HepG2 (cell line): Measurements from ENCODE around the gene IGF2BP1. TPM values are rescaled to one million over a fixed set of nuclear protein-coding genes. Genes with fewer than 3 reads are reported as not detected.

Experiments
- CENPX ChIP-seq: sonication (generic); formaldehyde crosslinking; IDR thresholded peaks from 2 replicates; pipeline ENCODE4 v1.9.0; 2021; ENCODE audit warnings: mild to moderate bottlenecking, missing genetic modification reagents, moderate library complexity
- EP300 ChIP-seq, 3 experiments: sonication (generic) in 1 of 3; formaldehyde crosslinking in 1 of 3; IDR thresholded peaks; 2 replicates each; pipeline versions ENCODE4 v1.5.1 to v1.6.1; 2011 to 2020; ENCODE audit warnings: low read depth in 2 of 3, low read length in 2 of 3, borderline replicate concordance in 1 of 3, improper control_type of control experiment in 1 of 3, mild to moderate bottlenecking in 1 of 3, missing genetic modification reagents in 1 of 3, moderate library complexity in 1 of 3
- EZH2 ChIP-seq: conservative IDR thresholded peaks from 2 replicates; pipeline ENCODE4 v1.6.1; 2012; ENCODE audit warnings: mild to moderate bottlenecking, low read depth, low read length, moderate library complexity
- FOSL2 ChIP-seq: sonication (generic); formaldehyde crosslinking; IDR thresholded peaks from 2 replicates; pipeline ENCODE4 v1.4.0; 2020; ENCODE audit warnings: missing genetic modification reagents
- GTF3A ChIP-seq: sonication (generic); formaldehyde crosslinking; conservative IDR thresholded peaks from 2 replicates; pipeline ENCODE4 v1.4.0; 2020; ENCODE audit warnings: mild to moderate bottlenecking, missing genetic modification reagents
- HNF4A ChIP-seq: sonication (generic); formaldehyde crosslinking; IDR thresholded peaks from 2 replicates; pipeline ENCODE4 v1.4.0; 2020; ENCODE audit warnings: missing genetic modification reagents
- KDM1A ChIP-seq: IDR thresholded peaks from 2 replicates; pipeline ENCODE4 v1.6.1; 2016; ENCODE audit warnings: missing compliant biosample characterization
- MEIS1 ChIP-seq: sonication (generic); formaldehyde crosslinking; IDR thresholded peaks from 2 replicates; pipeline ENCODE4 v1.9.0; 2021; ENCODE audit warnings: mild to moderate bottlenecking, missing genetic modification reagents, moderate library complexity, borderline replicate concordance
- NFATC3 ChIP-seq: sonication (generic); formaldehyde crosslinking; IDR thresholded peaks from 2 replicates; pipeline ENCODE4 v1.5.1; 2020; ENCODE audit warnings: mild to moderate bottlenecking, missing genetic modification reagents
- NFYC ChIP-seq: IDR thresholded peaks from 2 replicates; pipeline ENCODE4 v1.6.1; 2016; ENCODE audit warnings: missing genetic modification reagents, missing compliant biosample characterization
- PLRG1 ChIP-seq: fragments of 450-650 bp; conservative IDR thresholded peaks from 2 replicates; pipeline ENCODE4 v1.6.1; 2016
- RFXANK ChIP-seq: IDR thresholded peaks from 2 replicates; pipeline ENCODE4 v1.6.1; 2016
- ZFP37 ChIP-seq: sonication (generic); formaldehyde crosslinking; IDR thresholded peaks from 2 replicates; pipeline ENCODE4 v1.4.0; 2020; ENCODE audit warnings: missing genetic modification reagents, borderline replicate concordance
- ZFX ChIP-seq: sonication (generic); formaldehyde crosslinking; IDR thresholded peaks from 2 replicates; pipeline ENCODE4 v1.4.0; 2020; ENCODE audit warnings: mild to moderate bottlenecking, low read depth, missing genetic modification reagents, moderate library complexity
- ZMYM4 ChIP-seq: sonication (generic); formaldehyde crosslinking; IDR thresholded peaks from 2 replicates; pipeline ENCODE4 v1.8.1; 2023; ENCODE audit warnings: mild to moderate bottlenecking, missing genetic modification reagents
- ZNF17 ChIP-seq: sonication (generic); formaldehyde crosslinking; IDR thresholded peaks from 2 replicates; pipeline ENCODE4 v1.5.0; 2020; ENCODE audit warnings: mild to moderate bottlenecking, missing genetic modification reagents
- ZNF33A ChIP-seq: sonication (generic); formaldehyde crosslinking; IDR thresholded peaks from 2 replicates; pipeline ENCODE4 v1.5.1; 2020; ENCODE audit warnings: missing genetic modification reagents, mild to moderate bottlenecking, moderate library complexity, borderline replicate concordance
- ZNF549 ChIP-seq: sonication (generic); formaldehyde crosslinking; IDR thresholded peaks from 2 replicates; pipeline ENCODE4 v1.5.0; 2020; ENCODE audit warnings: missing genetic modification reagents
- polyA plus RNA-seq, 8 experiments: library from polyadenylated mRNA; depleted of rRNA in 3 of 8; stranded (reverse) in 7 of 8; unstranded in 1 of 8; fragments of >200 nt; fragmentation: Illumina TruSeq in 4 of 8; extraction: Trizol in 4 of 8; gene quantifications; 2 replicates each; pipeline versions ENCODE4 v1.2.1 to v1.2.3, GENCODE V29; 2011 to 2016; ENCODE audit warnings: low read depth in 4 of 8, missing spikeins in 1 of 8, mixed read lengths in 1 of 8; ENCODE audit not compliant: insufficient read depth in 1 of 8
- total RNA-seq, 5 experiments: library from RNA; depleted of rRNA; stranded (reverse); fragments of >200 nt; fragmentation: Illumina TruSeq; extraction: Trizol; gene quantifications; 2 replicates each; pipeline ENCODE4 v1.2.3, GENCODE V29; 2016; ENCODE audit warnings: low read depth in 1 of 5
- TF ChIP-seq, protein P1 (sequence below): sonication (generic); formaldehyde crosslinking; IDR thresholded peaks from 2 replicates; pipeline ENCODE4 v1.5.1; 2020; ENCODE audit warnings: mild to moderate bottlenecking, missing genetic modification reagents, moderate library complexity
- TF ChIP-seq, protein P2 (sequence below): sonication (generic); formaldehyde crosslinking; IDR thresholded peaks from 2 replicates; pipeline ENCODE4 v1.9.0; 2021; ENCODE audit warnings: missing genetic modification reagents, borderline replicate concordance
- TF ChIP-seq, protein P3 (sequence below): IDR thresholded peaks from 2 replicates; pipeline ENCODE4 v1.6.1; 2016; ENCODE audit warnings: missing biosample characterization, missing genetic modification reagents, low read depth

Gene IGF2BP1
- total and polyA plus RNA-seq, 2 of the 13 experiments (the other 11 are each of a cell fraction or from before 2014, with no cell fraction given) = 29.7 to 75.1 TPM

DNA sequence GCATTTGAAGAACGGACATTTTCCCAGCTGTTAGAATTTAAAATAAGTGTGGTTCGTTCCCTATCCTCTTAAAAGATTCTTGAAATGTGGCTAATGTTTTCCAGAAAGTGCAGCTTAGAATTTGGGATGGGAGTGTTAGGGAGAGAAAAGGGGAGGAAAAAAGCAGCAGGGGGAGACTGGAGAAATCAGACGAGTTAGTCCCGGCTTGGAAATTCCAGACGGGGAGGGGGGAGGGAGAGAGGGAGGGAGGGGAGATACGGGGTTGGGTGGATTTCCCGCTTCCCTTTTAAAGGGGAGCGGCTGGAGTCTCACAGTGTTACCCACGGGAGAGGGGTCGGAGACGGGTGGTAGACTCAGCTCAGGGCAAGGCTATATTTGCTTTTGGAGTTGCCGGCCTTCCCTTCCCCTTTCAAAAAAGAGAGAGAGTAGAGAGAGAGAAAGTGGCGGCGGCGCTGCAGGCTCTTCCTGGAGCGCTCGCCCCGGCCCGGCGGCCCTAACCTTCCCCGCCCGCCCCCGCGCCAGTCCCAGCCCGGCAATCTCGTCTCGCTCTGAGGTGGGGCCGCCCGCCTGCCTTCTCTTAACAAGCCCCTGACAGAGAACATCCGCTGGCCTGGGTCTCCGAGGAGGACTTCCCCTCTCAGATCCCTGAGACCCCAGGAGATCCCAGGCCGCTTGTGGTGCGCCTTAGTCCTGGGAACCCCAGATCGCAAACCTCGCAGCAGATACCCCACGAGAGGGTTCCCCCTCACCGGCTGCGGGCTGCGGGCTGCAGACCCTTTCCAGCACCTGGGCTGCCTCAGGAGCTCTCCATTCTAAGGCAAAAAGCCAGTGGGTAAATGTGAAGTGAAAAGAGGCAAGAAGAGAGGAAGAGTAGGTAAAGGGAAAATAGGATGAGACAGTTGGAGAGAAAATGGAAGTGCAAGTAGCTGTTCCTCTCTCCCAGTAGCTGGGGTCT is 6.6 kb downstream of the IGF2BP1 start (continued):
- TF ChIP-seq, protein P1, sequence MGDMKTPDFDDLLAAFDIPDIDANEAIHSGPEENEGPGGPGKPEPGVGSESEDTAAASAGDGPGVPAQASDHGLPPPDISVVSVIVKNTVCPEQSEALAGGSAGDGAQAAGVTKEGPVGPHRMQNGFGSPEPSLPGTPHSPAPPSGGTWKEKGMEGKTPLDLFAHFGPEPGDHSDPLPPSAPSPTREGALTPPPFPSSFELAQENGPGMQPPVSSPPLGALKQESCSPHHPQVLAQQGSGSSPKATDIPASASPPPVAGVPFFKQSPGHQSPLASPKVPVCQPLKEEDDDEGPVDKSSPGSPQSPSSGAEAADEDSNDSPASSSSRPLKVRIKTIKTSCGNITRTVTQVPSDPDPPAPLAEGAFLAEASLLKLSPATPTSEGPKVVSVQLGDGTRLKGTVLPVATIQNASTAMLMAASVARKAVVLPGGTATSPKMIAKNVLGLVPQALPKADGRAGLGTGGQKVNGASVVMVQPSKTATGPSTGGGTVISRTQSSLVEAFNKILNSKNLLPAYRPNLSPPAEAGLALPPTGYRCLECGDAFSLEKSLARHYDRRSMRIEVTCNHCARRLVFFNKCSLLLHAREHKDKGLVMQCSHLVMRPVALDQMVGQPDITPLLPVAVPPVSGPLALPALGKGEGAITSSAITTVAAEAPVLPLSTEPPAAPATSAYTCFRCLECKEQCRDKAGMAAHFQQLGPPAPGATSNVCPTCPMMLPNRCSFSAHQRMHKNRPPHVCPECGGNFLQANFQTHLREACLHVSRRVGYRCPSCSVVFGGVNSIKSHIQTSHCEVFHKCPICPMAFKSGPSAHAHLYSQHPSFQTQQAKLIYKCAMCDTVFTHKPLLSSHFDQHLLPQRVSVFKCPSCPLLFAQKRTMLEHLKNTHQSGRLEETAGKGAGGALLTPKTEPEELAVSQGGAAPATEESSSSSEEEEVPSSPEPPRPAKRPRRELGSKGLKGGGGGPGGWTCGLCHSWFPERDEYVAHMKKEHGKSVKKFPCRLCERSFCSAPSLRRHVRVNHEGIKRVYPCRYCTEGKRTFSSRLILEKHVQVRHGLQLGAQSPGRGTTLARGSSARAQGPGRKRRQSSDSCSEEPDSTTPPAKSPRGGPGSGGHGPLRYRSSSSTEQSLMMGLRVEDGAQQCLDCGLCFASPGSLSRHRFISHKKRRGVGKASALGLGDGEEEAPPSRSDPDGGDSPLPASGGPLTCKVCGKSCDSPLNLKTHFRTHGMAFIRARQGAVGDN (CRISPR knock-in tag) = peak; percentile 57
- TF ChIP-seq EZH2 (no peak), RFXANK (no peak), HNF4A (CRISPR knock-in tag) (no peak), EP300 (IDR thresholded peaks at IDR 0.05; ENCODE audit: low read depth in 2 of 2, low read length in 2 of 2) (no peak), EP300 (CRISPR knock-in tag; IDR thresholded peaks at IDR 0.05; ENCODE audit: borderline replicate concordance) (no peak), MEIS1 (CRISPR knock-in tag) (no peak), NFATC3 (CRISPR knock-in tag) (no peak), ZNF17 (CRISPR knock-in tag) (no peak), NFYC (no peak), GTF3A (CRISPR knock-in tag) (no peak), ZFP37 (no peak), KDM1A (CRISPR knock-in tag) (no peak), PLRG1 (no peak), ZNF549 (CRISPR knock-in tag) (no peak), ZMYM4 (CRISPR knock-in tag) (no peak), ZNF33A (no peak), CENPX (CRISPR knock-in tag) (no peak), ZFX (CRISPR knock-in tag) (peak; percentile 28; the same call in 1 of the 2 replicates), FOSL2 (CRISPR knock-in tag) (no peak)
- TF ChIP-seq, protein P2, sequence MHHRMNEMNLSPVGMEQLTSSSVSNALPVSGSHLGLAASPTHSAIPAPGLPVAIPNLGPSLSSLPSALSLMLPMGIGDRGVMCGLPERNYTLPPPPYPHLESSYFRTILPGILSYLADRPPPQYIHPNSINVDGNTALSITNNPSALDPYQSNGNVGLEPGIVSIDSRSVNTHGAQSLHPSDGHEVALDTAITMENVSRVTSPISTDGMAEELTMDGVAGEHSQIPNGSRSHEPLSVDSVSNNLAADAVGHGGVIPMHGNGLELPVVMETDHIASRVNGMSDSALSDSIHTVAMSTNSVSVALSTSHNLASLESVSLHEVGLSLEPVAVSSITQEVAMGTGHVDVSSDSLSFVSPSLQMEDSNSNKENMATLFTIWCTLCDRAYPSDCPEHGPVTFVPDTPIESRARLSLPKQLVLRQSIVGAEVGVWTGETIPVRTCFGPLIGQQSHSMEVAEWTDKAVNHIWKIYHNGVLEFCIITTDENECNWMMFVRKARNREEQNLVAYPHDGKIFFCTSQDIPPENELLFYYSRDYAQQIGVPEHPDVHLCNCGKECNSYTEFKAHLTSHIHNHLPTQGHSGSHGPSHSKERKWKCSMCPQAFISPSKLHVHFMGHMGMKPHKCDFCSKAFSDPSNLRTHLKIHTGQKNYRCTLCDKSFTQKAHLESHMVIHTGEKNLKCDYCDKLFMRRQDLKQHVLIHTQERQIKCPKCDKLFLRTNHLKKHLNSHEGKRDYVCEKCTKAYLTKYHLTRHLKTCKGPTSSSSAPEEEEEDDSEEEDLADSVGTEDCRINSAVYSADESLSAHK = no peak
- TF ChIP-seq, protein P3, sequence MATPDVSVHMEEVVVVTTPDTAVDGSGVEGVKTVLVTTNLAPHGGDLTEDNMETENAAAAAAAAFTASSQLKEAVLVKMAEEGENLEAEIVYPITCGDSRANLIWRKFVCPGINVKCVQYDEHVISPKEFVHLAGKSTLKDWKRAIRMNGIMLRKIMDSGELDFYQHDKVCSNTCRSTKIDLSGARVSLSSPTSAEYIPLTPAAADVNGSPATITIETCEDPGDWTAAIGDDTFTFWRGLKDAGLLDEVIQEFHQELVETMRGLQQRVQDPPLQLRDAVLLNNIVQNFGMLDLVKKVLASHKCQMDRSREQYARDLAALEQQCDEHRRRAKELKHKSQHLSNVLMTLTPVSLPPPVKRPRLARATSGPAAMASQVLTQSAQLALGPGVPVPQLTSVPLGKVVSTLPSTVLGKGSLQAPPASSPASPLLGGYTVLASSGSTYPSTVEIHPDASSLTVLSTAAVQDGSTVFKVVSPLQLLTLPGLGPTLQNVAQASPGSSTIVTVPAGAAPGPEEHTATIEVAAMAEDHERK (CRISPR knock-in tag) = no peak
